ENCODE data around the gene MPP3. TPM values are rescaled to one million over a fixed set of nuclear protein-coding genes. Genes with fewer than 3 reads are reported as not detected.

MPP3 gene
- total and polyA plus RNA-seq, 2 of the 4 experiments (the other 2 are of a cell fraction): 5.7 to 11.9 TPM

DNA sequence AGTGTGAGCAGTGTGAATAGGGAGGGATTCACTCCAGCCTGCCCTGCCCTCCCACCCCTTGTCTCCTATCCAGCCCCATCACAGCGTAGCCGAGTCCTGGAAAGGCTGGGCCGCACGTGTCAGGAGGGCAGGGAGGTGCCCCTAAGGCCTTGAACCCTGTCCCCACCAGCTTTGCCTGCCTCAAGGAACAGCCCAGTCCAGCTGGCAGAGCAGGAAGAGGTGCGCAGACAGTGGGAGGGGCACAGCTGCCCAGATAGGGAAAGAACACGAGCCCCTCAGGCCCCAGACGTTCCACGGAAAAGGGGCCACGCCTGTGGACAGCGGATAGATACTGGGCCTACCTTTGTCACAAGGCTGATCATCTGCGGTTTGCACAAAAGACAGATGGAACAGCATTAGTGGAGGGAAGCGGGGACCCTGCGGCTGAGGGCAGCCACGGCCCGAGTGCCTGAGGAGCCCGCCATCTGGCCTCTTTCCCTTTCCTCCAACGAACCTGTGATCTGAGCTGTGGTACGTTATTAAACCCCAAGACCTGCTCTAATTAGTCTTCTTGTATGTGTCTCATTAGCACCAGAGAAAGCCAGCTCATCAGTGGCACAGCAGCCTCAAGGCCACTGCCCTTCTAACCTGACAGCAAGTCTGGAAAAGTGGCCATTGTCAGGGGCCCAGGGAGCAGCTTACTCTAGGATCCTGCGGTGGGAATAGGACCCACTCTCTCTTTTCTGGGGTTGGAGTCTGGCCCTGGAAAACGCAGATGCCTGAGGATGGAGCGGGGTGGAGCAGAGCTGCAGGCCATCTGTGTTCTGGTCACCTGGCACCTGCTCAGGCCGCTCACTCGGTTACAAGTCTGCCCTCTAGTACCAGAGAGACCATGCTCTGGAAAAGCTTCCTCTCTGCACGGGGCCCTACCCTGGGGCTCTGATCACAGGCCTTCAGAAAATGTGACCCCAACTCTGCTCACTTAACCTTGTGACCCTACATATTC is 16.3 kb downstream of the MPP3 start:
- no peak for ATAC-seq (ENCODE audit: low read depth)
- in situ Hi-C loops (cut with MboI; ENCODE audit: low sequenced_read_pairs) (no loop called here), dilution Hi-C loops (cut with HindIII; ENCODE audit: low sequenced_read_pairs, unreplicated experiment) (no loop called here), intact Hi-C loops (cut with micrococcal nuclease) (no loop called here)
- Histone ChIP-seq H4K5ac (ENCODE audit: low read depth, low read length) (no peak overlapping the region), H3K4ac (ENCODE audit: low read depth, low read length) (no peak overlapping the region), H3K18ac (ENCODE audit: low read depth, low read length) (no peak overlapping the region), H4K20me1 (ENCODE audit: insufficient read depth, low read length) (no peaks in the 10 kb centered on the region), H3K14ac (replicated peaks; ENCODE audit: low read depth, low read length) (no peak overlapping the region), H2AK5ac (ENCODE audit: low read depth, low read length) (no peak overlapping the region; the same call in 1 of the 2 replicates), H2AFZ (replicated peaks; ENCODE audit: low read length, poor library complexity) (no peak overlapping the region), H3K23ac (ENCODE audit: low read depth, low read length) (no peak overlapping the region), H2BK15ac (ENCODE audit: low read depth, low read length) (no peak overlapping the region), H3K9me1 (ENCODE audit: insufficient read depth, low read length) (peaks cover 11% of the 10 kb centered on the region; the same call in 1 of the 2 replicates), H2BK120ac (ENCODE audit: low read depth, low read length) (no peak overlapping the region), H3K4me2 (ENCODE audit: low read depth, low read length) (no peak overlapping the region), H2AK9ac (replicated peaks; ENCODE audit: low read depth, low read length, poor library complexity) (no peak overlapping the region), H3K9me3 (ENCODE audit: control insufficient read depth, insufficient read depth, low read length) (no peaks in the 10 kb centered on the region), H3K56ac (ENCODE audit: extremely low read depth, insufficient read depth, low read length) (no peak overlapping the region), H2BK5ac (ENCODE audit: low read depth, low read length, poor library complexity, severe bottlenecking) (no peak overlapping the region), H3K4me3 (ENCODE audit: insufficient read depth, low read depth, low read length) (no peak overlapping the region), H3K9ac (ENCODE audit: low read depth, low read length) (no peak overlapping the region), H3K27me3 (ENCODE audit: control insufficient read depth, insufficient read depth, low read length) (no peaks in the 10 kb centered on the region), H3K27ac (ENCODE audit: insufficient read depth, low read length) (no peak overlapping the region), H4K91ac (ENCODE audit: insufficient read depth, low read depth, low read length) (no peak overlapping the region), H3K4me1 (ENCODE audit: control insufficient read depth, insufficient read depth, low read length) (peaks cover 6% of the 10 kb centered on the region), H3K79me1 (ENCODE audit: low read depth in 1 of 2, low read length in 2 of 2) (peaks cover 3 to 12% of the 10 kb centered on the region in 2 experiments; a peak in 1 of 4 replicates), H4K8ac (ENCODE audit: low read depth in 2 of 2, low read length in 2 of 2) (no peak overlapping the region), H3K36me3 (ENCODE audit: control insufficient read depth, insufficient read depth, low read length) (peaks cover 24% of the 10 kb centered on the region), H2BK20ac (ENCODE audit: low read depth, low read length) (no peak overlapping the region)
- 89% methylated on average over 18 of the region's 24 CpGs; no CpG with 5 or more reads in 1 of the 2 experiments for WGBS, 2 experiments (ENCODE audit: extremely low coverage in 2 of 2, insufficient read length in 1 of 2)
- ChIA-PET CTCF (interaction anchor here (0.9 kb wide), 1 partner anchor 29 kb away, joined by 3 read pairs; no protein-coding TSS in a partner anchor), POLR2A (ENCODE audit: unreplicated experiment) (no interaction called here)
- BruUV-seq (replicated peaks): no TSS peak
- DNase-seq: no peak
- TF ChIP-seq FOS (IDR thresholded peaks at IDR 0.05; ENCODE audit: low read depth, low read length): no peak
- TF ChIP-seq CEBPB (IDR thresholded peaks at IDR 0.05; ENCODE audit: low read depth, low read length): no peak
- TF ChIP-seq CHD1 (IDR thresholded peaks at IDR 0.05; ENCODE audit: low read depth, low read length): no peak
- TF ChIP-seq BHLHE40 (IDR thresholded peaks at IDR 0.05; ENCODE audit: low read depth, low read length): no peak
- TF ChIP-seq RFX5 (IDR thresholded peaks at IDR 0.05; ENCODE audit: low read depth, low read length): no peak
- TF ChIP-seq USF2 (IDR thresholded peaks at IDR 0.05; ENCODE audit: low read depth, low read length): no peak
- TF ChIP-seq, protein P1, sequence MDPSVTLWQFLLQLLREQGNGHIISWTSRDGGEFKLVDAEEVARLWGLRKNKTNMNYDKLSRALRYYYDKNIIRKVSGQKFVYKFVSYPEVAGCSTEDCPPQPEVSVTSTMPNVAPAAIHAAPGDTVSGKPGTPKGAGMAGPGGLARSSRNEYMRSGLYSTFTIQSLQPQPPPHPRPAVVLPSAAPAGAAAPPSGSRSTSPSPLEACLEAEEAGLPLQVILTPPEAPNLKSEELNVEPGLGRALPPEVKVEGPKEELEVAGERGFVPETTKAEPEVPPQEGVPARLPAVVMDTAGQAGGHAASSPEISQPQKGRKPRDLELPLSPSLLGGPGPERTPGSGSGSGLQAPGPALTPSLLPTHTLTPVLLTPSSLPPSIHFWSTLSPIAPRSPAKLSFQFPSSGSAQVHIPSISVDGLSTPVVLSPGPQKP (IDR thresholded peaks at IDR 0.05; ENCODE audit: borderline replicate concordance, low read depth, low read length): no peak
- no peak for TF ChIP-seq NFE2L2 (IDR thresholded peaks at IDR 0.05; ENCODE audit: low read depth, low read length)
- TF ChIP-seq POLR2A (IDR thresholded peaks at IDR 0.05; ENCODE audit: low read depth, low read length): no peak
- no peak for TF ChIP-seq MXI1 (IDR thresholded peaks at IDR 0.05; ENCODE audit: borderline replicate concordance, low read depth, low read length)
- TF ChIP-seq, protein P2, sequence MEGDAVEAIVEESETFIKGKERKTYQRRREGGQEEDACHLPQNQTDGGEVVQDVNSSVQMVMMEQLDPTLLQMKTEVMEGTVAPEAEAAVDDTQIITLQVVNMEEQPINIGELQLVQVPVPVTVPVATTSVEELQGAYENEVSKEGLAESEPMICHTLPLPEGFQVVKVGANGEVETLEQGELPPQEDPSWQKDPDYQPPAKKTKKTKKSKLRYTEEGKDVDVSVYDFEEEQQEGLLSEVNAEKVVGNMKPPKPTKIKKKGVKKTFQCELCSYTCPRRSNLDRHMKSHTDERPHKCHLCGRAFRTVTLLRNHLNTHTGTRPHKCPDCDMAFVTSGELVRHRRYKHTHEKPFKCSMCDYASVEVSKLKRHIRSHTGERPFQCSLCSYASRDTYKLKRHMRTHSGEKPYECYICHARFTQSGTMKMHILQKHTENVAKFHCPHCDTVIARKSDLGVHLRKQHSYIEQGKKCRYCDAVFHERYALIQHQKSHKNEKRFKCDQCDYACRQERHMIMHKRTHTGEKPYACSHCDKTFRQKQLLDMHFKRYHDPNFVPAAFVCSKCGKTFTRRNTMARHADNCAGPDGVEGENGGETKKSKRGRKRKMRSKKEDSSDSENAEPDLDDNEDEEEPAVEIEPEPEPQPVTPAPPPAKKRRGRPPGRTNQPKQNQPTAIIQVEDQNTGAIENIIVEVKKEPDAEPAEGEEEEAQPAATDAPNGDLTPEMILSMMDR (conservative IDR thresholded peaks at IDR 0.05; ENCODE audit: low read depth, low read length): no peak
- no peak for TF ChIP-seq MAZ (IDR thresholded peaks at IDR 0.05; ENCODE audit: borderline replicate concordance, low read depth, low read length)
- TF ChIP-seq RCOR1 (IDR thresholded peaks at IDR 0.05; ENCODE audit: insufficient replicate concordance, low read length): no peak
- TF ChIP-seq RAD21 (IDR thresholded peaks at IDR 0.05; ENCODE audit: low read length): no peak
